Thyroid gland (tissue), 4 donors: ENCODE data around the gene CXXC1.

Source experiments
- POLR2A ChIP-seq, 2 donors: fragments of 450-650 bp; IDR thresholded peaks; one replicate each; pipeline ENCODE4 v1.6.1; 2017; ENCODE audit warnings: antibody characterized with exemption in 2 of 2, mild to moderate bottlenecking in 2 of 2, moderate library complexity in 1 of 2
- TF ChIP-seq, protein P1 (sequence below), 6 experiments: fragments of 200-600 bp in 3 of 6; fragments of 450-650 bp in 3 of 6; sonication (generic) in 3 of 6; IDR thresholded peaks; one replicate each; pipeline ENCODE4 v1.5.1; 2016 to 2019; ENCODE audit warnings: antibody characterized with exemption in 6 of 6, mild to moderate bottlenecking in 2 of 6, inconsistent platforms in 1 of 6, moderate library complexity in 1 of 6

DNA sequence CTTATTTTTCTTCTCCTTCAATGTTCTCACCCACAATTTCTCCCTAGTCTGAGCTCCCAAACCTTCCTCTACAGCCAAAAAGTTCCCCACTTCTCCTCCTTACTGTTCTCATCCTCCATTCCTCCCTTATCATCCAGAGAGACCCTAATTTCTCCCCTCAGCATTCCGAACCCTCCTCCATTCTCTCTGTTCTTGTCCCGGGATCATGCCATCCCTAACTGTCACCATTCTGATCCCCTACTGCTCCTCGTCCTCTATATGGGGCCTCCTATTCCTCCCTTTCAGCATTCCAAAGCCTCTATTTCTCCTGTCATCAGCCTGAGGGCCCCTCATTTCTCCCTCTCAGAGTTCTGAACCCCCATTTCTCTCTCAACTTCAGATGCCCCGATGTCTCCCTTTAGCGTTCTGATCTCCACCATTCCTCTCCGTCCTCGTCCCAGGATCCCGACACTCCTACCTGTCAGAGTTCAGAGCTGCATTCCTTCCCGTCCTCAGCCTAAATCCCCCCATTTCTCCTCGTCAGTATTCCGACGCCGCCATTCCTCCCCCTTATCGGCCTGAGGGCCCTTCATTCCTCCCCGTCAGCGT lies 6.7 kb downstream of the CXXC1 start:
- TF ChIP-seq, protein P1, sequence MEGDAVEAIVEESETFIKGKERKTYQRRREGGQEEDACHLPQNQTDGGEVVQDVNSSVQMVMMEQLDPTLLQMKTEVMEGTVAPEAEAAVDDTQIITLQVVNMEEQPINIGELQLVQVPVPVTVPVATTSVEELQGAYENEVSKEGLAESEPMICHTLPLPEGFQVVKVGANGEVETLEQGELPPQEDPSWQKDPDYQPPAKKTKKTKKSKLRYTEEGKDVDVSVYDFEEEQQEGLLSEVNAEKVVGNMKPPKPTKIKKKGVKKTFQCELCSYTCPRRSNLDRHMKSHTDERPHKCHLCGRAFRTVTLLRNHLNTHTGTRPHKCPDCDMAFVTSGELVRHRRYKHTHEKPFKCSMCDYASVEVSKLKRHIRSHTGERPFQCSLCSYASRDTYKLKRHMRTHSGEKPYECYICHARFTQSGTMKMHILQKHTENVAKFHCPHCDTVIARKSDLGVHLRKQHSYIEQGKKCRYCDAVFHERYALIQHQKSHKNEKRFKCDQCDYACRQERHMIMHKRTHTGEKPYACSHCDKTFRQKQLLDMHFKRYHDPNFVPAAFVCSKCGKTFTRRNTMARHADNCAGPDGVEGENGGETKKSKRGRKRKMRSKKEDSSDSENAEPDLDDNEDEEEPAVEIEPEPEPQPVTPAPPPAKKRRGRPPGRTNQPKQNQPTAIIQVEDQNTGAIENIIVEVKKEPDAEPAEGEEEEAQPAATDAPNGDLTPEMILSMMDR (IDR thresholded peaks at IDR 0.05), result no peak
- TF ChIP-seq POLR2A (IDR thresholded peaks at IDR 0.05), result no peak
